MG63 (cell line): ENCODE measurements around the gene TNFRSF4. TPM values are rescaled to one million over a fixed set of nuclear protein-coding genes. Genes with fewer than 3 reads are reported as not detected.

Experiments
- DNase-seq: peaks from one replicate; pipeline ENCODE4 v3.0.0-alpha.2; 2020
- H3K27me3 ChIP-seq: fragments of 250-450 bp; sonication (Bioruptor Pico); 2 replicates; pipeline ENCODE4 v1.5.1; 2020; ENCODE audit warnings: mild to moderate bottlenecking, moderate library complexity
- H3K36me3 ChIP-seq: fragments of 250-450 bp; sonication (Bioruptor Pico); 2 replicates; pipeline ENCODE4 v1.5.1; 2020; ENCODE audit warnings: mild to moderate bottlenecking, moderate library complexity
- H3K4me3 ChIP-seq: fragments of 250-450 bp; sonication (Bioruptor Pico); 2 replicates; pipeline ENCODE4 v1.5.1; 2020; ENCODE audit warnings: mild to moderate bottlenecking, moderate library complexity
- H3K9me3 ChIP-seq: fragments of 250-450 bp; sonication (Bioruptor Pico); 2 replicates; pipeline ENCODE4 v1.5.1; 2020; ENCODE audit warnings: mild to moderate bottlenecking, moderate library complexity
- total RNA-seq: library from RNA; depleted of rRNA; stranded (reverse); fragments of >200 nt; shearing (Covaris generic); gene quantifications from 2 replicates; pipeline ENCODE4 v1.2.3, GENCODE V29; 2014; ENCODE audit warnings: low replicate concordance; rRNA removed

The TNFRSF4 gene
- total RNA-seq, 1 experiment from 2014 or later, result not detected

GRCh38 chr1:1163538-1164070 is 50.3 kb downstream of the TNFRSF4 start:
- Histone ChIP-seq H3K9me3 (no peaks in the 10 kb centered on the region), H3K4me3 (no peak overlapping the region), H3K36me3 (no peaks in the 10 kb centered on the region), H3K27me3 (no peaks in the 10 kb centered on the region)
- no peak for DNase-seq

- no peak overlapping the region for H3K4me3 ChIP-seq
- no peaks in the 10 kb centered on the region for H3K36me3 ChIP-seq
- H3K27me3 ChIP-seq, result no peaks in the 10 kb centered on the region
- DNase-seq, result no peak
- no peaks in the 10 kb centered on the region for H3K9me3 ChIP-seq
These were observed 51.1 kb downstream of the TNFRSF4 start for GRCh38 chr1:1162597-1163537.

- H3K9me3 ChIP-seq, result no peaks in the 10 kb centered on the region
- no peak for DNase-seq
- H3K27me3 ChIP-seq, result no peaks in the 10 kb centered on the region
- no peaks in the 10 kb centered on the region for H3K36me3 ChIP-seq
- no peak overlapping the region for H3K4me3 ChIP-seq
These were observed 52.3 kb downstream of the TNFRSF4 start for GRCh38 chr1:1161683-1162079.

Other genes with a start within 250 kb of the TNFRSF4 start
- 0.56 TPM in 1 of 2 replicates, not detected in the other for gene PLEKHN1, start 247.7 kb downstream of the TNFRSF4 start, total RNA-seq
- gene PERM1, start 232.1 kb downstream of the TNFRSF4 start, total RNA-seq, result 0.13 TPM in 1 of 2 replicates, not detected in the other
- gene HES4, start 214.1 kb downstream of the TNFRSF4 start, total RNA-seq, result 17.6 and 25.5 TPM in 2 replicates
- gene ISG15, start 200.7 kb downstream of the TNFRSF4 start, total RNA-seq, result 68.0 and 98.4 TPM in 2 replicates
- gene AGRN, start 194.0 kb downstream of the TNFRSF4 start, total RNA-seq, result 38.0 and 70.2 TPM in 2 replicates
- not detected in 2 replicates for gene RNF223, start 139.8 kb downstream of the TNFRSF4 start, total RNA-seq
- gene C1orf159, start 98.1 kb downstream of the TNFRSF4 start, total RNA-seq, result 7.3 and 18.2 TPM in 2 replicates
- gene TTLL10, start 40.3 kb downstream of the TNFRSF4 start, total RNA-seq, result not detected in 2 replicates
- gene TNFRSF18, start 7.6 kb downstream of the TNFRSF4 start, total RNA-seq, result not detected in 2 replicates
- 93.0 and 126 TPM in 2 replicates for gene SDF4, start 17.8 kb upstream of the TNFRSF4 start, total RNA-seq
- gene B3GALT6, start 18.1 kb upstream of the TNFRSF4 start, total RNA-seq, result 36.6 and 37.4 TPM in 2 replicates
- gene C1QTNF12, start 32.6 kb upstream of the TNFRSF4 start, total RNA-seq, result 0.26 TPM in 1 of 2 replicates, not detected in the other
- 66.2 and 94.1 TPM in 2 replicates for gene UBE2J2, start 59.7 kb upstream of the TNFRSF4 start, total RNA-seq
- gene SCNN1D, start 66.3 kb upstream of the TNFRSF4 start, total RNA-seq, result 0.20 and 2.5 TPM in 2 replicates
- 20.0 and 24.2 TPM in 2 replicates for gene ACAP3, start 93.8 kb upstream of the TNFRSF4 start, total RNA-seq
- gene PUSL1, start 94.4 kb upstream of the TNFRSF4 start, total RNA-seq, result 46.7 and 53.3 TPM in 2 replicates
- gene INTS11, start 110.5 kb upstream of the TNFRSF4 start, total RNA-seq, result 55.9 and 70.5 TPM in 2 replicates
- 18.1 and 31.1 TPM in 2 replicates for gene CPTP, start 110.6 kb upstream of the TNFRSF4 start, total RNA-seq
- not detected in 2 replicates for gene TAS1R3, start 117.1 kb upstream of the TNFRSF4 start, total RNA-seq
- gene DVL1, start 135.3 kb upstream of the TNFRSF4 start, total RNA-seq, result 55.3 and 107 TPM in 2 replicates
- 259 and 316 TPM in 2 replicates for gene MXRA8, start 144.4 kb upstream of the TNFRSF4 start, total RNA-seq
- 94.2 and 226 TPM in 2 replicates for gene AURKAIP1, start 161.1 kb upstream of the TNFRSF4 start, total RNA-seq
- 45.1 and 47.9 TPM in 2 replicates for gene CCNL2, start 185.2 kb upstream of the TNFRSF4 start, total RNA-seq
- 32.0 and 55.2 TPM in 2 replicates for gene MRPL20, start 193.1 kb upstream of the TNFRSF4 start, total RNA-seq
- gene ANKRD65, start 207.1 kb upstream of the TNFRSF4 start, total RNA-seq, result not detected in 2 replicates
- 0.59 and 6.2 TPM in 2 replicates for gene VWA1, start 221.5 kb upstream of the TNFRSF4 start, total RNA-seq
- not detected in 2 replicates for gene ATAD3C, start 235.5 kb upstream of the TNFRSF4 start, total RNA-seq